GM12878 (cell line): ENCODE data around the gene ZDHHC1. TPM values are rescaled to one million over a fixed set of nuclear protein-coding genes. Genes with fewer than 3 reads are reported as not detected.

ENCODE experiments used
- ATAC-seq: fragments of 200-7000 bp; cut with Tn5 transposase; 3 replicates; pipeline ENCODE4 v1.9.1; 2020; ENCODE audit warnings: mild to moderate bottlenecking, moderate library complexity
- BruUV-seq: library from RNA; stranded (reverse); fragments of 400-500 nt; replicated peaks from 2 replicates; lab custom pipeline; 2021; lab: Mats Ljungman, UMichigan
- CTCF ChIA-PET: fragments of 300-600 bp; sonication (Branson Sonifier 250); formaldehyde crosslinking; extraction: SDS; loops from one replicate; lab custom pipeline; 2021; ENCODE audit warnings: inconsistent platforms; lab: Yijun Ruan, JAX
- POLR2A ChIA-PET: fragments of 350-600 bp; formaldehyde crosslinking; extraction: SDS; loops from one replicate; lab custom pipeline; 2021; ENCODE audit warnings: inconsistent platforms; lab: Charles Lee
- RAD21 ChIA-PET: fragments of 300-600 bp; sonication (Branson Sonifier 250); formaldehyde crosslinking; loops from one replicate; lab custom pipeline; 2023; ENCODE audit warnings: antibody characterized with exemption; ENCODE audit not compliant: unreplicated experiment; lab: Charles Lee
- SMC1A ChIA-PET: fragments of 300-600 bp; sonication (Branson Sonifier 250); formaldehyde crosslinking; loops from one replicate; lab custom pipeline; 2023; ENCODE audit not compliant: unreplicated experiment, uncharacterized antibody; lab: Charles Lee
- DNase-seq: peaks from one replicate; pipeline ENCODE4 v3.0.0-alpha.2; 2011; ENCODE audit warnings: low read depth, low spot score
- FAIRE-seq: peaks from 3 replicates; lab custom pipeline; 2011; peaks lifted over from hg19 to GRCh38; lab: Jason Lieb, UNC
- H2AFZ ChIP-seq: 2 replicates; pipeline ENCODE4 v1.6.0; 2011; ENCODE audit warnings: low read depth, low read length, control low read depth; ENCODE audit not compliant: control insufficient read depth
- H3K27ac ChIP-seq: 2 replicates; pipeline ENCODE4 v1.5.1; 2011; ENCODE audit warnings: control low read depth; ENCODE audit not compliant: control insufficient read depth, insufficient read depth
- H3K27me3 ChIP-seq, 2 experiments: replicated peaks in 1 of 2; 2 replicates each; pipeline versions ENCODE4 v1.6.0 to v1.6.1; 2011; ENCODE audit warnings: low read length in 1 of 2; ENCODE audit not compliant: control insufficient read depth in 2 of 2, insufficient read depth in 2 of 2
- H3K36me3 ChIP-seq, 2 experiments: 2 replicates each; pipeline ENCODE4 v1.5.1; 2011; ENCODE audit warnings: low read length in 1 of 2; ENCODE audit not compliant: control insufficient read depth in 2 of 2, insufficient read depth in 2 of 2
- H3K4me1 ChIP-seq: 2 replicates; pipeline ENCODE4 v1.6.1; 2011; ENCODE audit warnings: mild to moderate bottlenecking, low read length, moderate library complexity, mixed read lengths; ENCODE audit not compliant: control insufficient read depth, insufficient read depth
- H3K4me2 ChIP-seq: 2 replicates; pipeline ENCODE4 v1.6.0; 2011; ENCODE audit warnings: control low read depth; ENCODE audit not compliant: control insufficient read depth, insufficient read depth
- H3K4me3 ChIP-seq: fragments of 200-600 bp; sonication (generic); 2 replicates; pipeline ENCODE4 v1.5.1; 2016
- H3K79me2 ChIP-seq: 2 replicates; pipeline ENCODE4 v1.6.0; 2011; ENCODE audit warnings: low read length; ENCODE audit not compliant: control insufficient read depth, insufficient read depth
- H3K9ac ChIP-seq: 2 replicates; pipeline ENCODE4 v1.8.0; 2011; ENCODE audit warnings: low read length, control low read depth, mixed read lengths; ENCODE audit not compliant: control insufficient read depth, insufficient read depth
- H3K9me3 ChIP-seq: replicated peaks from 3 replicates; pipeline ENCODE4 v1.5.1; 2011; ENCODE audit warnings: mild to moderate bottlenecking, low read length; ENCODE audit not compliant: control insufficient read depth, insufficient read depth
- H4K20me1 ChIP-seq: 2 replicates; pipeline ENCODE4 v1.6.0; 2011; ENCODE audit not compliant: control insufficient read depth, insufficient read depth
- EGR1 ChIP-seq, 2 experiments: IDR thresholded peaks; 1 replicate in 1 of 2; 2 replicates in 1 of 2; pipeline ENCODE4 v1.6.1; 2011 to 2012; ENCODE audit warnings: low read depth in 2 of 2, low read length in 2 of 2, borderline replicate concordance in 1 of 2, mild to moderate bottlenecking in 1 of 2, moderate library complexity in 1 of 2
- KLF5 ChIP-seq: fragments of 450-650 bp; IDR thresholded peaks from 2 replicates; pipeline ENCODE4 v1.6.1; 2014; ENCODE audit warnings: mild to moderate bottlenecking; ENCODE audit not compliant: partially characterized antibody
- MYB ChIP-seq: fragments of 150-350 bp; IDR thresholded peaks from 2 replicates; pipeline ENCODE4 v1.6.1; 2014; ENCODE audit warnings: mild to moderate bottlenecking, low read depth, low read length, borderline replicate concordance
- MYC ChIP-seq: IDR thresholded peaks from 2 replicates; pipeline ENCODE4 v1.6.1; 2011; ENCODE audit warnings: mild to moderate bottlenecking, low read length, moderate library complexity, inconsistent platforms; ENCODE audit not compliant: insufficient read depth, insufficient replicate concordance, insufficient read length, severe bottlenecking
- NFIC ChIP-seq: IDR thresholded peaks from 2 replicates; pipeline ENCODE4 v1.6.1; 2012; ENCODE audit warnings: low read depth, mild to moderate bottlenecking, inconsistent platforms, low read length, moderate library complexity
- NR2F1 ChIP-seq: fragments of 450-650 bp; conservative IDR thresholded peaks from 2 replicates; pipeline ENCODE4 v1.6.1; 2017; ENCODE audit warnings: mild to moderate bottlenecking
- PKNOX1 ChIP-seq: fragments of 450-650 bp; IDR thresholded peaks from 2 replicates; pipeline ENCODE4 v1.6.1; 2016; ENCODE audit warnings: mild to moderate bottlenecking
- RAD21 ChIP-seq: IDR thresholded peaks from 2 replicates; pipeline ENCODE4 v1.6.1; 2011; ENCODE audit warnings: mild to moderate bottlenecking, low read depth, low read length, moderate library complexity; ENCODE audit not compliant: insufficient read depth
- RAD51 ChIP-seq: fragments of 450-650 bp; IDR thresholded peaks from 2 replicates; pipeline ENCODE4 v1.6.1; 2016; ENCODE audit warnings: moderate library complexity, mild to moderate bottlenecking, inconsistent platforms
- RCOR1 ChIP-seq: conservative IDR thresholded peaks from 2 replicates; pipeline ENCODE4 v1.6.1; 2012; ENCODE audit warnings: low read depth, low read length, improper control_type of control experiment
- SIX5 ChIP-seq: IDR thresholded peaks from 2 replicates; pipeline ENCODE4 v1.6.1; 2011; ENCODE audit warnings: mild to moderate bottlenecking, low read depth, low read length, moderate library complexity; ENCODE audit not compliant: severe bottlenecking
- SMAD5 ChIP-seq: IDR thresholded peaks from 2 replicates; pipeline ENCODE4 v1.6.1; 2016; ENCODE audit warnings: antibody characterized with exemption, low read depth
- SMC3 ChIP-seq: IDR thresholded peaks from 2 replicates; pipeline ENCODE4 v1.6.1; 2011; ENCODE audit warnings: low read length, improper control_type of control experiment, borderline replicate concordance
- SPI1 ChIP-seq: IDR thresholded peaks from 2 replicates; pipeline ENCODE4 v1.6.1; 2011; ENCODE audit warnings: low read depth, mild to moderate bottlenecking, low read length, moderate library complexity, borderline replicate concordance; ENCODE audit not compliant: insufficient read depth
- STAT1 ChIP-seq: fragments of 450-650 bp; conservative IDR thresholded peaks from 2 replicates; pipeline ENCODE4 v1.6.1; 2014; ENCODE audit warnings: antibody characterized with exemption, mild to moderate bottlenecking
- TARDBP ChIP-seq: IDR thresholded peaks from 2 replicates; pipeline ENCODE4 v1.6.1; 2016; ENCODE audit warnings: borderline replicate concordance
- ZNF687 ChIP-seq: fragments of 450-650 bp; IDR thresholded peaks from 2 replicates; pipeline ENCODE4 v1.6.1; 2017; ENCODE audit warnings: mild to moderate bottlenecking, moderate library complexity
- WGBS: methylation state at CpG from one replicate; pipeline ENCODE4 v1.1.6; 2016; ENCODE audit warnings: low lambda C conversion rate; ENCODE audit not compliant: insufficient replicate concordance, insufficient coverage; ENCODE audit errors: missing lambda C conversion rate; 5-methylcytosine and 5-hydroxymethylcytosine counted together
- in situ Hi-C: fragments of 300-500 bp; cut with MboI; formaldehyde crosslinking; loops from 9 replicates; pipeline ENCODE4 v1.14.3; 2018; ENCODE audit warnings: mixed read lengths
- intact Hi-C: fragments of 100-400 bp; cut with micrococcal nuclease; formaldehyde crosslinking; loops from one replicate; pipeline ENCODE4 v1.14.2; 2022; ENCODE audit not compliant: unreplicated experiment
- polyA plus RNA-seq, 11 experiments: library from polyadenylated mRNA; depleted of rRNA in 4 of 11; unstranded in 6 of 11; stranded (reverse) in 5 of 11; fragments of >200 nt; fragmentation: Nextera tagmentation in 4 of 11; fragmentation: Illumina TruSeq in 1 of 11; extraction: Ambion mirVana in 4 of 11; extraction: Trizol in 1 of 11; gene quantifications; 1 replicate in 1 of 11; 2 replicates in 10 of 11; pipeline versions ENCODE4 v1.2.1 to v1.2.3, GENCODE V29; 2011 to 2016; ENCODE audit warnings: inconsistent platforms in 2 of 11, missing spikeins in 2 of 11, low read depth in 1 of 11
- total RNA-seq, 4 experiments: library from RNA; depleted of rRNA in 3 of 4; stranded (reverse); fragments of >200 nt in 3 of 4; fragmentation: Illumina TruSeq in 1 of 4; extraction: Trizol in 1 of 4; gene quantifications; 2 replicates each; pipeline versions ENCODE4 v1.2.1 to v1.2.3, GENCODE V29; 2013 to 2021

Gene ZDHHC1
- total and polyA plus RNA-seq, 10 of the 15 experiments (the other 5 are each of a cell fraction or from before 2014, with no cell fraction given) = 0.07 to 1.2 (median 0.66) TPM; not detected in 2

GRCh38 chr16:67397036-67397801 lies 19.1 kb downstream of the ZDHHC1 start:
- no peak overlapping the region for H3K9ac ChIP-seq
- H3K4me2 ChIP-seq = no peak overlapping the region
- H3K9me3 ChIP-seq = no peaks in the 10 kb centered on the region
- CTCF ChIA-PET = interaction anchor here (1.2 kb wide), 1 partner anchor 136 kb away, joined by 3 read pairs; no protein-coding TSS in a partner anchor
- H3K27me3 ChIP-seq = peaks cover 6 to 17% of the 10 kb centered on the region in 2 experiments
- no peak for DNase-seq
- H4K20me1 ChIP-seq = no peaks in the 10 kb centered on the region
- no peak overlapping the region for H3K4me3 ChIP-seq
- no peak for FAIRE-seq
- H3K36me3 ChIP-seq = no peaks in the 10 kb centered on the region
- H2AFZ ChIP-seq = no peak overlapping the region
- POLR2A ChIA-PET = interaction anchor here (0.5 kb wide), 1 partner anchor 138 kb away, joined by 3 read pairs; no protein-coding TSS in a partner anchor
- RAD21 ChIA-PET = interaction anchor here (1.2 kb wide), 1 partner anchor 136 kb away, joined by 4 read pairs; no protein-coding TSS in a partner anchor
- no TSS peak for BruUV-seq
- no peak overlapping the region for H3K27ac ChIP-seq
- ATAC-seq = no peak
- SMC1A ChIA-PET = no interaction called here
- no peaks in the 10 kb centered on the region for H3K79me2 ChIP-seq
- intact Hi-C loops = loop anchor here (5.0 kb wide), 1 partner anchor 120 kb away; the partner anchor contains the start of gene PLEKHG4
- TF ChIP-seq PKNOX1 (no peak), TARDBP (no peak), SMAD5 (no peak), SIX5 (no peak), ZNF687 (no peak), MYB (no peak), NFIC (no peak), EGR1 (IDR thresholded peaks at IDR 0.05; ENCODE audit: borderline replicate concordance in 1 of 2, low read depth in 2 of 2, low read length in 2 of 2) (no peak), SPI1 (no peak), NR2F1 (no peak), RAD51 (no peak), KLF5 (no peak), MYC (no peak), STAT1 (no peak), RCOR1 (no peak), RAD21 (no peak), SMC3 (no peak)
- TF ChIP-seq, all 136 proteins: peak for 0
- H3K4me1 ChIP-seq = no peaks in the 10 kb centered on the region
- 56% methylated on average over 15 of the region's 15 CpGs for WGBS
- in situ Hi-C loops = no loop called here
